ENCODE measurements around the gene PIGU.
"Not testable (repeated sequence)": the region's sequence is repeated elsewhere in the genome, so short reads cannot be mapped to it uniquely, and the experiment has no call there.

Gene PIGU

GRCh38 chr20:34706302-34706875 lies 29.5 kb upstream of the PIGU start:
- DNase-seq = no peak

DNA sequence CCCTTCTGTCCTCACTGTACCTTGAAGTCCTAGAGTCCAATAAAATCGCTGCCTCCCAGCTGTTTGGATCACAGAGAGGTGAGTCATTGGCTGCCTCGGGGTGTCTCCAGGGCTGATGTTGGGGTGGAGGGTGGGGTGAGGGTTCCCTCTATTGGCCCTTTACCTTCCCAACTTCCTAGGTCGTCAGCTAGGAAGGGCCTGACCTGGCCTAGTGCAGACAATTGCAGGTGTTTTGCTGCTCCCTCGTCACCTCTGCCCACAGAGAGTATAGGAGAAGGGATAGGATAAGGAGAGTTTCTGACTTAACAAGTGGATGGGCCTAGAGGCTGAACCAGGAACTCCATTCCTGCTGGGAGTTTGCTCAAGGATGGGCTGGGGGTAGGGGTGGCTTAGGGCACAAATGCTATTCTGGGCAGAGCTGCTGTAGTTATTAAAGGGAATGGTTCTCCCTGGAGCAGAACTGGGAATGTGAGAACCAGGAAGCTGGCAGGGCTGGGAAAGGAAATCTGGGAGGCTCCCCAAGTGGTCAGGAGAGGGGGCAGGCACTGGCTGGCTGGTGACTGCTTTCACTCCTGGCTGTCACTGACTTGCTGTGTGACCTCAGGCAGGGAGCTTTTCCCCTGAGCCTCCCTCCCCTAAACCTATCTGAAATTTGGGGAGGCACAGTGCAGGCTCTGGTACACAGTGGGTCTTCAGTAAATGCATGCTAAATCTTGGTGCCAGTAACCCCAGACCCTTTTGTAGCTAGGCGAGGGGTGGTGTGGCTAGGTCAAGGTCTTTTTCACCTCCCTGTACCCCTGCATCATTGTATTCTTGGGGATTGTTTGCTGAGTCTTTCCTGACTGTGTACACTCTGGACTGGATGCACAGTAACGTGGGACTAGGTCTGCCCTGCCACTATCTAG lies 28.8 kb upstream of the PIGU start:
- no peak for DNase-seq

GRCh38 chr20:34705008-34705396 lies 28.1 kb upstream of the PIGU start:
- peak; percentile 67 to 69 for DNase-seq

- peak; percentile 91 to 96 for DNase-seq
Observed at GRCh38 chr20:34704177-34705007, 27.5 kb upstream of the PIGU start, which contains the start of gene TP53INP2. Gene TP53INP2 (plus strand): TSS chr20:34704344. CDS start chr20:34708740, 4,396 bp downstream.

GRCh38 chr20:34703424-34704176 lies 26.7 kb upstream of the PIGU start:
- DNase-seq = no peak

GRCh38 chr20:34703061-34703423 lies 26.1 kb upstream of the PIGU start:
- no peak for DNase-seq

GRCh38 chr20:34701405-34702085 lies 24.7 kb upstream of the PIGU start:
- no peak for DNase-seq

DNA sequence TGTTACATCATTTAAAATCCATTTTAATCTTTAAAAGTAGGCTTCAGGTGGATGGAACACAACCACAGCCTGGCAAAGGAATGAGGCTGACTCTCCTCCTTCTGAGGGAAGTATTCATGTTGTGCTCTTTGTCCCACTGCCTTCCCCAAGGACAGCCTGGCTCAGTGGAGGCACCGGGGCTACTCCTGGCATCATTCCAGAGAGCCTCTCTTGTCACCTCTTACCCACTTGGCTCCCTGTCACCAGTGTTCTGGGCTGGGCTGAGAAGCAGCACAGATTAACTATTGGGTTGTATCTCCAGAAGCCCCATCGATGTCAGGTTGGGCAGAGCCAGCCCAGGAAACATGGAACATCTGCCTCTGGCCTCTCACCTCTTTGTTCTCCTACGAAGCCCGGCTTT lies 16.5 kb upstream of the PIGU start:
- DNase-seq = no peak

DNA sequence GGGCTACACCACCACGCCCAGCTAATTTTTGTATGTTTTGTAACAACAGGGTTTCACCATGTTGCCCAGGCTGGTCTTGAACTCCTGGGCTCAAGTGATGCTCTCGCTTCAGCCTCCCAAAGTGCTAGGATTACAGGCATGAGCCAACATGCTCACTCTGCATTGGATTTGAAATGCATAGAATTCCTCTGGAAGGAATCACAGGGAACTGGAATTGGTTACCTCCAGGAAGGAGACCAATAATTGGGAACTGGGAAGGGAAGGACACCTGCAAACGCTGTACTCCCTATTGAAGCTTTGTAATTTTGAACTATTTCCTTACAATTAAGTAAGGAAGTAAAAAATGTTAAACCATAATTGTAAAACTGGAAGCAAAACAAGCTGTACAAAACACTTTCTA lies 14.9 kb upstream of the PIGU start:
- no peak for DNase-seq

- no peak for DNase-seq
Observed at GRCh38 chr20:34689486-34689885, 12.6 kb upstream of the PIGU start.

DNA sequence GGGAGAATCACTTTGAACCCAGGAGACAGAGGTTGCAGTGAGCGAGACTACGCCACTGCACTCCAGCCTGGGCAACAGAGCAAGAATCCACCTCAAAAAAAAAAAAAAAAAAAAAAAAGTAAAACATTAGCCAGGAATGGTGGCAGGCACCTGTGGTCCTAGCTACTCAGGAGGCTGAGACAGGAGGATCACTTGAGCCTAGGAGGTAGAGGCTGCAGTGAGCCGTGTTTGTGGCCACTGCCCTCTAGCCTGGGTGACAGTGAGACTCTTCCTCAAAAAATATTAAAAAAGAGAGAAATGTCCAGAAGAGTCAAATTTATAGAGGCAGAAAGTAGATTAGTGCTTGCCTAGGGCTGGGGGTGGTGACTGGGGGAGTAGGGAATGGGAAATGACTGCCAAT lies 6.8 kb upstream of the PIGU start:
- DNase-seq = no peak

DNA sequence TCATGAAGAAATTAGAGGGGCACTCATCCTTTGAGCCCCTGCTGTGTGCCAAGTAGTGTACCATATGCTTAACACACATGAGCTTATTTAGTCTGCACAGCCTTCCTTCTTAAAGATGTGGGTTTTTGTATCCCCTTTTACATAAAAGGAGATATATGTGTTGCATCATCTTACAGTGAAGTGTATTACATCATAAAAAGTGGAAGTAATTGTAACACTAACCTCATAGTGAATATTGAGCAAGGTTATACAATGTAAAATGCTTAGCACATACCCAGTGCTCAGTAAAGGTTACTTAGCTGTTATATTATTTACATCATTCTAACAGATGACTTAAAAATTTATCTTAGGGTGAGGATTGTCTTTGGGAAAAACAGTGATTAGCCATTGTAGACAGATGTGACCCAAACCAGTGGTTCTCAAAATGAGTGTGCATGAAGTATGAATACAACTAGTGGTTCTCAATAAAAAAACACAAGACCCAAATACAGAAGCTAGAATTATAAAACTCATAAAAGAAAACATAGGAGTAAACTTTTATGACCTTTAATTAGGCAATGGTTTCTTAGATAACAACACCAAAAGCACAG lies 3.8 kb upstream of the PIGU start:
- DNase-seq = no peak

GRCh38 chr20:34675993-34676641 lies 775 bp downstream of the PIGU start:
- no peak for DNase-seq

GRCh38 chr20:34675561-34675960 lies 1.3 kb downstream of the PIGU start:
- DNase-seq = no peak

DNA sequence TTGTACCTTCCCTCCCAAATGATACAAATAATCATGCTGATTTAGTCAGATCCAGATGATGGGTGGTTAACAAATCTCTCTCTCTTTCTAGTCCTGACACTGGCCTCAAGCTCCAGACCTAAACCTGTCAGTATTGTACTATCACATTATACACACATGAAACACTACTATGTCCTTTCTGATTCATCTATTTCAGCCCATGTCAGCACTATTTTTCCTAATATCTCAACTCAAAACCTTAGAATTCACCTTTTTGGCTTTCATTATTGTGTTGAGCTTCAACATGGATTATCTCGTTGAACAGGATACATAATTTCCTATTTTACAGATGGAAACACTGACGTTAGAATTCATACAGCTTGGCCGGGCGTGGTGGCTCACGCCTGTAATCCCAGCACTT lies 3.5 kb downstream of the PIGU start:
- DNase-seq = no peak

GRCh38 chr20:34669094-34669493 lies 7.8 kb downstream of the PIGU start:
- no peak for DNase-seq

DNA sequence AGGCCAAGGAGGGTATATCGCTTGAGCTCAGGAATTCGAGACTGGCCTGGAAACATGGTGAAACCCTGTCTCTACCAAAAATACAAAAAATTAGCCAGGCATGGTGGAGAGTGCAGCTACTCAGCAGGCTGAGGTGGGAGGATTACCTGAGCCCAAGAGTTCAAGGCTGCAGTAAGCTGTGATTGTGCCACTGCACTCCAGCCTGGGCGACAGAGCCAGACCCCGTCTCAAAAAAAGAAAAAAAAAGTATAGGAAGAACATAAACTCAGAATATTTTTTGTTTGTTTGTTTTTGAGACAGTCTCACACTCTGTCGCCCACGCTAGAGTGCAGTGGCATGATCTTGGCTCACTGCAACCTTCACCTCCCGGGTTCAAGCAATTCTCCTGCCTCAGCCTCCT lies 12.1 kb downstream of the PIGU start:
- not testable (repeated sequence) for DNase-seq

DNA sequence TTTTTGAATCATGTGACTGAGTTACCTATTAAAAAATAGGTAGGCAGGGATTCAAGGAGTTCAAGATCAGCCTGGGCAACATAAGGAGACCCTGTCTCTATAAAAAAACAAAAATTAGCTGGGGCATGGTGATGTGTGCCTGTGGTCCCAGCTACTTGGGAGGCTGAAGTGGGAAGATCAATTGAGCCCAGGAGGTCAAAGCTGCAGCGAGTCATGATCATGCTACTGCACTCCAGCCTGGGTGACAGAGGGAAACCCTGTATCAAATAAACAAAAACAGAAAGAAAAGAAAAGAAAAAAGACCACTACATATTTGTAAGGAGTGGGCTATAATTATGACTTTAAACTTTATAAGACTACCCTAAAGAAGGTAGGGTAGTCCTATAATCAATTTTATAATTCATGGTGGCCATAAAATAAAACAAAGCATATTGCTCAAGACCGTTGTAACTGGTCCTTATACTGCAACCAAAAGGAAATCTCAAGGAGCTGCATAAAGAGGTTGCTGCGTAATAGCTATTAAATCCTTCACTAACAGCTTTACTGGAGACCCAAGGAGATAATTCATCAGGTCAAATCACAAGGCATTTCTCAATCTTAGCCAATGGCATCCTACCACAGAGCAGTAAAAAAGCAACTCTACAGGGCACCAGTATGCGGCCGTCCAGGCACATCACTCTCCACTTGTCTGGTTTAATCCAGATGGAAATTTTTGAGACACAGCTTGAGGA lies 13.5 kb downstream of the PIGU start:
- no peak for DNase-seq

DNA sequence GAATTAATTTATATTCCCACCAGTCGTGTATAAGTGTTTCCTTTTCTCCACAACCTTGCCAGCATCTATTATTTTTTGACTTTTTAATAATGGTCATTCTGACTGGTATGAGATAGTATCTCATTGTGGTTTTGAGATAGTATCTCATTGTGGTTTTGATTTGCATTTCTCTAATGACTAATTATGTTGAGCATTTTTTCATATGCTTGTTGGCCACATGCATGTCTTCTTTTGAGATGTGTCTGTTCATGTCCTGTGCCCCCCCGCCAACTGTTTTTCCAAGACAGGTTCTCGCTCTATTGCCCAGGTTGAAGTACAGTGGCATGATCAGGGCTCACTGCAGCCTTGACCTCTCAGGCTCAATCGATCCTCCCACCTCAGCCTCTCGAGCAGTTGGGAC lies 15.1 kb downstream of the PIGU start:
- not testable (repeated sequence) for DNase-seq

GRCh38 chr20:34658654-34659053 lies 18.2 kb downstream of the PIGU start:
- not testable (repeated sequence) for DNase-seq

Measured in NCI-H446 (cell line).